HepG2 (cell line): ENCODE results near the gene ZSCAN1. TPM values are rescaled to one million over a fixed set of nuclear protein-coding genes. Genes with fewer than 3 reads are reported as not detected.
"Not testable (repeated sequence)": the region's sequence is repeated elsewhere in the genome, so short reads cannot be mapped to it uniquely, and the experiment has no call there.

ENCODE experiments used
- ATAC-seq: fragments of 200-7000 bp; cut with Tn5 transposase; 3 replicates; pipeline ENCODE4 v1.9.1; 2020; ENCODE audit warnings: mild to moderate bottlenecking, moderate library complexity
- BruUV-seq: library from RNA; stranded (reverse); fragments of 400-500 nt; replicated peaks from 2 replicates; lab custom pipeline; 2021; lab: Mats Ljungman, UMichigan
- CTCF ChIA-PET: fragments of 300-600 bp; formaldehyde crosslinking; extraction: SDS; loops from one replicate; lab custom pipeline; 2021; ENCODE audit warnings: low total read pairs, inconsistent platforms, low intra/inter-chr PET ratio; lab: Yijun Ruan, JAX
- POLR2A ChIA-PET: fragments of 350-600 bp; sonication (Branson Sonifier 250); formaldehyde crosslinking; loops from one replicate; lab custom pipeline; 2020; ENCODE audit warnings: antibody characterized with exemption, inconsistent platforms; lab: Yijun Ruan, JAX
- DNase-seq: peaks from one replicate; pipeline ENCODE4 v3.0.0-alpha.2; 2015; ENCODE audit warnings: low spot score
- FAIRE-seq: peaks from 3 replicates; lab custom pipeline; 2011; peaks lifted over from hg19 to GRCh38; lab: Jason Lieb, UNC
- H2AFZ ChIP-seq: one replicate; pipeline ENCODE4 v1.6.1; 2011; ENCODE audit warnings: low read length, inconsistent platforms
- H3K27ac ChIP-seq: fragments of 300-600 bp; 3 replicates; pipeline ENCODE4 v1.8.0; 2011; ENCODE audit warnings: mixed run types, mild to moderate bottlenecking, mixed read lengths, low read length, inconsistent platforms; ENCODE audit not compliant: insufficient read depth; ENCODE audit errors: extremely low read length
- H3K27me3 ChIP-seq, 2 experiments: fragments of 200-600 bp in 1 of 2; 2 replicates in 1 of 2; 3 replicates in 1 of 2; pipeline versions ENCODE4 v1.6.0 to v1.8.0; 2011; ENCODE audit warnings: low read length in 2 of 2, mild to moderate bottlenecking in 2 of 2, moderate library complexity in 2 of 2, inconsistent platforms in 1 of 2; ENCODE audit not compliant: insufficient read depth in 2 of 2, control insufficient read depth in 1 of 2
- H3K36me3 ChIP-seq, 2 experiments: fragments of 200-600 bp in 1 of 2; replicated peaks in 1 of 2; 2 replicates in 1 of 2; 3 replicates in 1 of 2; pipeline versions ENCODE4 v1.5.1 to v1.8.0; 2011; ENCODE audit warnings: low read length in 2 of 2, inconsistent platforms in 1 of 2; ENCODE audit not compliant: insufficient read depth in 2 of 2, control insufficient read depth in 1 of 2
- H3K4me1 ChIP-seq: 2 replicates; pipeline ENCODE4 v1.5.1; 2012; ENCODE audit warnings: low read length, inconsistent platforms; ENCODE audit not compliant: insufficient read depth
- H3K4me2 ChIP-seq: 2 replicates; pipeline ENCODE4 v1.6.0; 2011; ENCODE audit warnings: low read depth, low read length, inconsistent platforms
- H3K4me3 ChIP-seq, 3 experiments: fragments of 200-600 bp in 1 of 3; sonication (generic), shearing (Covaris generic) in 1 of 3; replicated peaks in 1 of 3; 2 replicates each; pipeline ENCODE4 v1.5.1; 2011 to 2016; ENCODE audit warnings: low read length in 3 of 3, inconsistent platforms in 2 of 3, low read depth in 2 of 3, mild to moderate bottlenecking in 2 of 3, control low read depth in 1 of 3, mixed read lengths in 1 of 3; ENCODE audit not compliant: insufficient read depth in 1 of 3
- H3K79me2 ChIP-seq: one replicate; pipeline ENCODE4 v1.6.1; 2011; ENCODE audit warnings: low read length, inconsistent platforms; ENCODE audit not compliant: insufficient read depth
- H3K9ac ChIP-seq: 2 replicates; pipeline ENCODE4 v1.6.0; 2011; ENCODE audit warnings: mild to moderate bottlenecking, low read depth, low read length, inconsistent platforms; ENCODE audit not compliant: insufficient read depth
- H3K9me3 ChIP-seq: 2 replicates; pipeline ENCODE4 v1.5.1; 2012; ENCODE audit warnings: mild to moderate bottlenecking, low read length
- H4K20me1 ChIP-seq: 2 replicates; pipeline ENCODE4 v1.6.0; 2011; ENCODE audit warnings: inconsistent platforms, mild to moderate bottlenecking, low read length, moderate library complexity; ENCODE audit not compliant: insufficient read depth
- JUNB ChIP-seq: sonication (generic); formaldehyde crosslinking; IDR thresholded peaks from 2 replicates; pipeline ENCODE4 v1.8.0; 2022; ENCODE audit warnings: missing genetic modification reagents, mild to moderate bottlenecking, borderline replicate concordance
- TEAD2 ChIP-seq: sonication (generic); formaldehyde crosslinking; IDR thresholded peaks from 2 replicates; pipeline ENCODE4 v1.9.0; 2021; ENCODE audit warnings: missing genetic modification reagents
- WGBS: methylation state at CpG from one replicate; pipeline ENCODE4 v1.1.6; 2017; ENCODE audit warnings: low lambda C conversion rate; 5-methylcytosine and 5-hydroxymethylcytosine counted together
- in situ Hi-C: cut with HindIII; loops from 2 replicates; pipeline ENCODE4 v1.10.0; 2017; ENCODE audit warnings: low pct_unique_long_range_greater_than_20kb; ENCODE audit not compliant: extremely low pct_ligation_motif_present
- intact Hi-C: fragments of 100-400 bp; cut with micrococcal nuclease; formaldehyde crosslinking; loops from one replicate; pipeline ENCODE4 v1.10.0; 2022; ENCODE audit not compliant: unreplicated experiment
- polyA plus RNA-seq, 8 experiments: library from polyadenylated mRNA; depleted of rRNA in 3 of 8; stranded (reverse) in 7 of 8; unstranded in 1 of 8; fragments of >200 nt; fragmentation: Illumina TruSeq in 4 of 8; extraction: Trizol in 4 of 8; gene quantifications; 2 replicates each; pipeline versions ENCODE4 v1.2.1 to v1.2.3, GENCODE V29; 2011 to 2016; ENCODE audit warnings: low read depth in 4 of 8, missing spikeins in 1 of 8, mixed read lengths in 1 of 8; ENCODE audit not compliant: insufficient read depth in 1 of 8
- total RNA-seq, 5 experiments: library from RNA; depleted of rRNA; stranded (reverse); fragments of >200 nt; fragmentation: Illumina TruSeq; extraction: Trizol; gene quantifications; 2 replicates each; pipeline ENCODE4 v1.2.3, GENCODE V29; 2016; ENCODE audit warnings: low read depth in 1 of 5
- TF ChIP-seq, protein P1 (sequence below): sonication (generic); formaldehyde crosslinking; IDR thresholded peaks from 2 replicates; pipeline ENCODE4 v1.4.0; 2020; ENCODE audit warnings: missing genetic modification reagents
- TF ChIP-seq, protein P2 (sequence below): sonication (generic); formaldehyde crosslinking; IDR thresholded peaks from 2 replicates; pipeline ENCODE4 v1.4.0; 2020; ENCODE audit warnings: missing genetic modification reagents

The ZSCAN1 gene
- total and polyA plus RNA-seq, 2 of the 13 experiments (the other 11 are each of a cell fraction or from before 2014, with no cell fraction given), result not detected

DNA sequence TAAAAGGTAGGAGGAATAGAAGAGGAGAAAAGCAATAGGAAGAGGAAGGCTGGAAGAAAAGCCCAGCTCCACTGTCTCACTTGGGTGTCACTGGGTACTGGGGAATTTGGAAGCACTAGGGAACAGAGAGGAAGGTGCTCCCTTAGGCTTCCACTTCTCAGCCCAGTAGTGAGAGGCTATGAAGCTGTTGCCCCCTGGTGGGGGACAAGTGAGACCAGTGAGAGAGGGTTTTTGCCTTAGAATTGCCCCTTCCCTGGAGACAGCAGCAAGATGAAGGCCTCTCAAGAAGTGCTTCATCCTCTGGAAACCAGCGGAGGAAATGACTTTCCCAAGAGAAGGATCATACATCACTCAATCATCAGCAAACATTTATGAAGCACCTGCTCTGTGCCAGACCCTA, 26.5 kb upstream of the ZSCAN1 start (continued):
- TF ChIP-seq, protein P1, sequence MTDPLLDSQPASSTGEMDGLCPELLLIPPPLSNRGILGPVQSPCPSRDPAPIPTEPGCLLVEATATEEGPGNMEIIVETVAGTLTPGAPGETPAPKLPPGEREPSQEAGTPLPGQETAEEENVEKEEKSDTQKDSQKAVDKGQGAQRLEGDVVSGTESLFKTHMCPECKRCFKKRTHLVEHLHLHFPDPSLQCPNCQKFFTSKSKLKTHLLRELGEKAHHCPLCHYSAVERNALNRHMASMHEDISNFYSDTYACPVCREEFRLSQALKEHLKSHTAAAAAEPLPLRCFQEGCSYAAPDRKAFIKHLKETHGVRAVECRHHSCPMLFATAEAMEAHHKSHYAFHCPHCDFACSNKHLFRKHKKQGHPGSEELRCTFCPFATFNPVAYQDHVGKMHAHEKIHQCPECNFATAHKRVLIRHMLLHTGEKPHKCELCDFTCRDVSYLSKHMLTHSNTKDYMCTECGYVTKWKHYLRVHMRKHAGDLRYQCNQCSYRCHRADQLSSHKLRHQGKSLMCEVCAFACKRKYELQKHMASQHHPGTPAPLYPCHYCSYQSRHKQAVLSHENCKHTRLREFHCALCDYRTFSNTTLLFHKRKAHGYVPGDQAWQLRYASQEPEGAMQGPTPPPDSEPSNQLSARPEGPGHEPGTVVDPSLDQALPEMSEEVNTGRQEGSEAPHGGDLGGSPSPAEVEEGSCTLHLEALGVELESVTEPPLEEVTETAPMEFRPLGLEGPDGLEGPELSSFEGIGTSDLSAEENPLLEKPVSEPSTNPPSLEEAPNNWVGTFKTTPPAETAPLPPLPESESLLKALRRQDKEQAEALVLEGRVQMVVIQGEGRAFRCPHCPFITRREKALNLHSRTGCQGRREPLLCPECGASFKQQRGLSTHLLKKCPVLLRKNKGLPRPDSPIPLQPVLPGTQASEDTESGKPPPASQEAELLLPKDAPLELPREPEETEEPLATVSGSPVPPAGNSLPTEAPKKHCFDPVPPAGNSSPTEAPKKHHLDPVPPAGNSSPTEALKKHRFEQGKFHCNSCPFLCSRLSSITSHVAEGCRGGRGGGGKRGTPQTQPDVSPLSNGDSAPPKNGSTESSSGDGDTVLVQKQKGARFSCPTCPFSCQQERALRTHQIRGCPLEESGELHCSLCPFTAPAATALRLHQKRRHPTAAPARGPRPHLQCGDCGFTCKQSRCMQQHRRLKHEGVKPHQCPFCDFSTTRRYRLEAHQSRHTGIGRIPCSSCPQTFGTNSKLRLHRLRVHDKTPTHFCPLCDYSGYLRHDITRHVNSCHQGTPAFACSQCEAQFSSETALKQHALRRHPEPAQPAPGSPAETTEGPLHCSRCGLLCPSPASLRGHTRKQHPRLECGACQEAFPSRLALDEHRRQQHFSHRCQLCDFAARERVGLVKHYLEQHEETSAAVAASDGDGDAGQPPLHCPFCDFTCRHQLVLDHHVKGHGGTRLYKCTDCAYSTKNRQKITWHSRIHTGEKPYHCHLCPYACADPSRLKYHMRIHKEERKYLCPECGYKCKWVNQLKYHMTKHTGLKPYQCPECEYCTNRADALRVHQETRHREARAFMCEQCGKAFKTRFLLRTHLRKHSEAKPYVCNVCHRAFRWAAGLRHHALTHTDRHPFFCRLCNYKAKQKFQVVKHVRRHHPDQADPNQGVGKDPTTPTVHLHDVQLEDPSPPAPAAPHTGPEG (CRISPR knock-in tag), result no peak
- TF ChIP-seq JUNB (CRISPR knock-in tag) (no peak), TEAD2 (no peak)
- TF ChIP-seq, protein P2, sequence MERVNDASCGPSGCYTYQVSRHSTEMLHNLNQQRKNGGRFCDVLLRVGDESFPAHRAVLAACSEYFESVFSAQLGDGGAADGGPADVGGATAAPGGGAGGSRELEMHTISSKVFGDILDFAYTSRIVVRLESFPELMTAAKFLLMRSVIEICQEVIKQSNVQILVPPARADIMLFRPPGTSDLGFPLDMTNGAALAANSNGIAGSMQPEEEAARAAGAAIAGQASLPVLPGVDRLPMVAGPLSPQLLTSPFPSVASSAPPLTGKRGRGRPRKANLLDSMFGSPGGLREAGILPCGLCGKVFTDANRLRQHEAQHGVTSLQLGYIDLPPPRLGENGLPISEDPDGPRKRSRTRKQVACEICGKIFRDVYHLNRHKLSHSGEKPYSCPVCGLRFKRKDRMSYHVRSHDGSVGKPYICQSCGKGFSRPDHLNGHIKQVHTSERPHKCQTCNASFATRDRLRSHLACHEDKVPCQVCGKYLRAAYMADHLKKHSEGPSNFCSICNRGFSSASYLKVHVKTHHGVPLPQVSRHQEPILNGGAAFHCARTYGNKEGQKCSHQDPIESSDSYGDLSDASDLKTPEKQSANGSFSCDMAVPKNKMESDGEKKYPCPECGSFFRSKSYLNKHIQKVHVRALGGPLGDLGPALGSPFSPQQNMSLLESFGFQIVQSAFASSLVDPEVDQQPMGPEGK (CRISPR knock-in tag), result no peak

DNA sequence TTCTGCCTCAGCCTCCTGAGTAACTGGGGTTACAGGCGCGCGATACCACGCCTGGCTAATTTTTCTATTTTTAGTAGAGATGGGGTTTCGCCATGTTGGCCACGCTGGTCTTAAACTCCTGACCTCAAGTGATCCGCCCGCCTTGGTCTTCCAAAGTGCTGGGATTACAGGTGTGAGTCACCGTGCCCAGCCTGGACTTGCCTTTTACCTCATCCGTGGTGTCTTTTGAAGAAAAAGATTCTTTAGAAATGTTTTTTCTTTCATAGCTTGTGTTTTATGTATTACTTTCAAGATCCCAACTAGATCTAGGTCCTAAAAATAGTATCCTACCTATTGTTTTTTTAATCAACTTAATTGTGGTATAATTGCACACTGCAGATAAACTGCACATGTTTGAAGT, 24.9 kb upstream of the ZSCAN1 start:
- ATAC-seq, result not testable (repeated sequence)

More for the DNA sequence above, 24.9 kb upstream of the ZSCAN1 start:
- H3K79me2 ChIP-seq, H2AFZ ChIP-seq, FAIRE-seq, H3K27me3 ChIP-seq, DNase-seq, CTCF ChIA-PET, H3K4me1 ChIP-seq, BruUV-seq, in situ Hi-C loops, intact Hi-C loops, POLR2A ChIA-PET, H3K4me3 ChIP-seq, H3K27ac ChIP-seq, H3K9ac ChIP-seq, H3K4me2 ChIP-seq, H4K20me1 ChIP-seq: not testable (repeated sequence)
- Histone ChIP-seq H3K36me3 (peaks cover 0 to 15% of the 10 kb centered on the region in 2 experiments; a peak in 2 of 5 replicates), H3K9me3 (peaks cover 89% of the 10 kb centered on the region)
- WGBS, result 86% methylated on average over 10 of the region's 10 CpGs
